Mucosa of rectum (tissue), 2 donors: ENCODE measurements around the gene RASA3.
"Not testable (repeated sequence)": the region's sequence is repeated elsewhere in the genome, so short reads cannot be mapped to it uniquely, and the experiment has no call there.

Experiments
- H3K27ac ChIP-seq, 2 donors: one replicate each; pipeline ENCODE4 v1.7.0; 2013; ENCODE audit warnings: inconsistent platforms in 2 of 2, low read depth in 2 of 2, low read length in 2 of 2
- H3K27me3 ChIP-seq, 2 donors: one replicate each; pipeline ENCODE4 v1.7.0; 2013; ENCODE audit warnings: low read length in 2 of 2; ENCODE audit not compliant: control insufficient read depth in 2 of 2, insufficient read depth in 2 of 2
- H3K36me3 ChIP-seq, 2 donors: one replicate each; pipeline ENCODE4 v1.7.0; 2013; ENCODE audit warnings: low read length in 2 of 2; ENCODE audit not compliant: control insufficient read depth in 2 of 2, insufficient read depth in 2 of 2
- H3K4me1 ChIP-seq, 2 donors: one replicate each; pipeline ENCODE4 v1.7.0; 2013; ENCODE audit warnings: low read length in 2 of 2, mild to moderate bottlenecking in 1 of 2; ENCODE audit not compliant: control insufficient read depth in 2 of 2, insufficient read depth in 2 of 2
- H3K4me3 ChIP-seq, 2 donors: one replicate each; pipeline ENCODE4 v1.7.0; 2013; ENCODE audit warnings: low read length in 2 of 2
- H3K9ac ChIP-seq, 2 donors: one replicate each; pipeline ENCODE4 v1.7.0; 2013; ENCODE audit warnings: low read length in 2 of 2, low read depth in 1 of 2, mild to moderate bottlenecking in 1 of 2
- H3K9me3 ChIP-seq, 2 donors: one replicate each; pipeline ENCODE4 v1.7.0; 2013; ENCODE audit warnings: low read length in 2 of 2; ENCODE audit not compliant: control insufficient read depth in 2 of 2
- donor health status: healthy.
- donor health status: Normal muscosa, but diverticular disease.

RASA3 gene

GRCh38 chr13:113996081-113996911 lies 136.1 kb downstream of the RASA3 start:
- no peak overlapping the region for H3K27ac ChIP-seq
- peaks cover 0 to 5% of the 10 kb centered on the region in 2 donors for H3K4me1 ChIP-seq
- peaks cover 7 to 20% of the 10 kb centered on the region in 2 donors for H3K36me3 ChIP-seq
- no peaks in the 10 kb centered on the region for H3K27me3 ChIP-seq
- no peak overlapping the region for H3K4me3 ChIP-seq
- no peak overlapping the region for H3K9ac ChIP-seq
- H3K9me3 ChIP-seq, result no peaks in the 10 kb centered on the region

DNA sequence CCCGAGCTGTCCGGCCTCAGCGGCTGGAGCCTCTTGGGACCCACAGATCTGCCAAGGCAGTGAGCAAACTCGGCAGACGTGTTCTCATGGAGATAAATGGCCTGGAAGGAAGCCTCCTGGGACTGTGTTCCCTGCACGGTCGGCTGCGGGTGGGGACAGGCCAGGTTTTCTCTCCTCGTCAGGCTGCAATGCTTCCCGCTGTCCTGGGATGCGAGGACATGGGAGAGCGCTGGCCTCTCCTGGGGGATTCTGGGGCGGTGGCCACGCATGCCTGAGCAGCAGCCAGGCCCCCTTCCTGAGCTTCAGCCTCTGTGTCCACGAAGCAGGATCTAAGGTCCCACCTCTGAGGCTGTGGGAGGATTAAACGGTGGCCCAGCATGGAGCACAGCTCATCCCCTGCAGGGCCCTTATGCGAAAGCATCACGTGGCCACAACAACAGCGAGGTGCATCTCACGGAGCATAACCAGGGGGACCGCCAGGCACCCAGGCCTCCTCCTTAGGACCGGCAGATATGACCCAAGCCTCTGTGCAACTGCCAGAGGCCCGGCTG lies 137.3 kb downstream of the RASA3 start:
- Histone ChIP-seq H3K4me3 (no peak overlapping the region), H3K4me1 (peaks cover 0 to 5% of the 10 kb centered on the region in 2 donors), H3K9me3 (no peaks in the 10 kb centered on the region), H3K36me3 (peaks cover 16 to 28% of the 10 kb centered on the region in 2 donors), H3K27me3 (no peaks in the 10 kb centered on the region), H3K9ac (no peak overlapping the region), H3K27ac (no peak overlapping the region)

DNA sequence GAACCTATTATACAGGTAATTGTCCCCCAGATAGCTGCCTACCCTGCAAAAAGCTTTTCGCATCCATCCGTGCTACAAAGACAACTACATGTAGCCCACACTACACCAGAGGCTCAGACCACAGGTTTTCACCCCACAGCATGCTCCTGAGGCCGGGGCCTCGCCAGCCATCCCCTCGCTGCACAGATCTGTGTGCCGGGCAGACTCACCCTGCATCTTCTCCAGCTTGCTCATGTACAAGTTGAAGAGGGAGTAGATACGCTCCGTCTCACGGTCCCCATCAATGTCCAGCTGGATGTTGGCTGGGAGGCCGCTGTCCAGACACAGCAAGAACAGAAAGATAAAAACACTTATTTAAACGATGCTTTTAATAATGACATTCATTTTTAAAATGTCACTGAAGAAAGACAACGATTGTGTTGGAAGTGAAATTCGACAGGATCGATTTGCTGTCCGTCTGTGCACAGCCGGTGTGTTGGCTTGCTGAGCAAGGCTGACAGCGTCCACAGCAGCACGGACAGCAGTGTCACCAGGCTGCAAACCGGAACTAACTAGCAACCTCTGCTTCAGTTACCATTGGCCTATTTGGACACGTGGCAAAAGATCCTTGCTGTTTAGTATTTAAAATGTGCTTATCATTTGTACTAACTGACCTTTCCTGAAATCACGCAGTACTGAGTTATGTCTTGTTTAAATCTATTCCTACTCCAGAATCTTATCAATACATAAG lies 140.0 kb downstream of the RASA3 start:
- no peak overlapping the region for H3K4me3 ChIP-seq
- no peaks in the 10 kb centered on the region for H3K9me3 ChIP-seq
- H3K27ac ChIP-seq, result no peak overlapping the region
- no peaks in the 10 kb centered on the region for H3K27me3 ChIP-seq
- no peaks in the 10 kb centered on the region for H3K4me1 ChIP-seq
- H3K36me3 ChIP-seq, result peaks cover 19 to 33% of the 10 kb centered on the region in 2 donors
- H3K9ac ChIP-seq, result no peak overlapping the region

DNA sequence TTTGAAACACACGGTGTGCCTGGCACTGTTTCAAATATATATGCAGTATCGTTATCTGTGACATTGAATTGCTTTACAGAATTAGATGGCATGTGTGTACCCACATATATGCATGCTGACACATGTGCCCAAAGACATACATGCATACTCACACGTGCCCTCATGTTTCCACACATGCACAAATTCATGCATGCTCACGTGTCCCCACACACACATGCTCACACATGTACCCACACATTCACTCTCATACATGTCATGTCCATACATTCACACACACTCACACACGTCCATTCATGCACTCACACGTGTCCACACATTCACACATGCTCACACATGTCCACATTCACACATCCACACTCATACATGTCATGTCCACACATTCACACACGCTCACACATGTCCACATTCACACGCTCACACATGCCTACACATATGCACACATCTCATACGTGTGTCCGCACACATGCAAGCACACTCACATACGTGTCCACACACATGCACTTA lies 140.7 kb downstream of the RASA3 start:
- peaks cover 19 to 33% of the 10 kb centered on the region in 2 donors for H3K36me3 ChIP-seq
- H3K9me3 ChIP-seq, result no peaks in the 10 kb centered on the region
- no peaks in the 10 kb centered on the region for H3K27me3 ChIP-seq
- no peak overlapping the region for H3K27ac ChIP-seq
- H3K9ac ChIP-seq, result no peak overlapping the region
- no peak overlapping the region for H3K4me3 ChIP-seq
- H3K4me1 ChIP-seq, result no peaks in the 10 kb centered on the region

DNA sequence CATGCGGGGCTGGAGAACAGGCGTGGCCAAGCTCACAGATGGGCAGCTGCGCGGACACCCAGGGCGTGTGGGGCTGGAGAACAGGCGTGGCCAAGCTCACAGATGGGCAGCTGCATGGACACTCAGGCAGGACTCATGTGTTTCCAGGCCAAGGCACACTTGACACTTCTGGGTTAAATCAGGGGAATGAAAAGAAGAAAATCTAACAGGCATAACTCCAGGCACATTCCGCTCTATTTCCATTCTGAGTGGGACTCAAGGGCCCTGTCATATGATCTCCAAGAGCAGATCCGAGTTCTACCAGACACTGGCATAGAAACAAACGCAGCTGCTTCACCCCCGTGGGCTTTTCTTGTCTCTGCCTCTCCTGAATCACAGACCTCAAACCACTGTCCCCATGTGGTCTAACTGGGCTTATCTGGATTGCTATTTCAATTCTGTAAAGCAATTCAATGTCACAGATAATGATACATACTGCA lies 141.2 kb downstream of the RASA3 start:
- H3K9ac ChIP-seq, result no peak overlapping the region
- H3K36me3 ChIP-seq, result peaks cover 19 to 28% of the 10 kb centered on the region in 2 donors

DNA sequence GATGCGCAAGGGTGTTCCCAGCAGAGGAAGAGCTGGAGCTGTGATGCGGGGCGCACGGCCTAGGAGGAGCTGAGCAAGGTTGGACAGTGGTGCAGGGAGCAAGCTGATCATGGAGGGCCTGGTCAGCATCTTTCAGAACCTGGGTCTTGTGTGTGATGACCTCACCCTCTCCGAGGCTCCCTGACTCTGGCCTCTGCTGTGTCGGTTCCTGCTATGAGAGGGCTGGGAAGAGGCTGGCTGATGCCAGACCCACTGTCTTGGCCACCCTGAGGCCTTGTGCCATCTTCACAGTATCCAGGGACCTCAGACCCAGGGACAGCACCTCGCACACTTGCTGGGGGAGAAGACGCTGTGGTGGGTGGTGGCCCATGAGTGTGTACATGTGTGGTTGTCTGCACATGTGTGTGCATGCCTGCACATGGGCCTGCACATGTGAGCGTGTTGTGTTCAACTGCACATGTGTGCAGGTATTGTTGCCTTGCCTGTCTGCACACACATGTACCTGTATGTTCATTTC lies 142.0 kb downstream of the RASA3 start:
- Histone ChIP-seq H3K27ac (no peak overlapping the region), H3K4me1 (no peaks in the 10 kb centered on the region), H3K4me3 (no peak overlapping the region), H3K9me3 (no peaks in the 10 kb centered on the region), H3K9ac (no peak overlapping the region), H3K27me3 (no peaks in the 10 kb centered on the region), H3K36me3 (peaks cover 19 to 28% of the 10 kb centered on the region in 2 donors)

More for the DNA sequence above, 141.2 kb downstream of the RASA3 start:
- Histone ChIP-seq H3K9me3 (no peaks in the 10 kb centered on the region), H3K4me1 (no peaks in the 10 kb centered on the region), H3K27me3 (no peaks in the 10 kb centered on the region), H3K27ac (no peak overlapping the region), H3K4me3 (no peak overlapping the region)

DNA sequence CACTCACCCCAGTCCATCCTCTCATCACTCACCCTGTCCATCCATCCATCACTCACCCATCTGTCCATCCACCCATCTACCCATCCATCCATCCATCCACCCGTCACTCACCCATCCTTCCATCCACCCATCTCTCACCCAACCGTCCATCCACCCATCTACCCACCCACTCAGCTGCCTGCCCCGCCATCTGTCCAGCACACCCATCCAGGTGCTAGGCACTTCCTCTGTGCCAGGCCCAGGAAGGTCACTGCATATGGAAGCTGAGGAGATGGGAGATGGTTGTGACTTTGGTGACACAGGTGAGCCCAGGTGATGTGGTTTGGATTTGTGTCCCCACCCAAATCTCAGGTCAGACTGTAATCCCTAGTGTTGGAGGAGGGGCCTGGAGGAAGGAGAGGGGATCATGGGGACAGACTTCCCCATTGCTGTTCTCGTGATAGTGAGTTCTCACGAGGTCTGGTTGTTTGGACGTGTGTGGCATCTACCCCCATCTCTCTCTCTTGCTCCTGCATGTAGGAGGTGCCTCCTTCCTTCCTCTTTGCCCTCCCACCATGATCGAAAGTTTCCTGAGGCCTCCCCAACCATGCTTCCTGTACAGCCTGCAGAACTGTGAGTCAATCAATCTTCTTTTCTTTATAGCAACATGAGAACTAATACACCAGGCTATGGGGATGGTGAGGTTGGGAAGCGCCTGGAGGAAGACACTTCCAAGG lies 142.7 kb downstream of the RASA3 start:
- H3K9me3 ChIP-seq, result no peaks in the 10 kb centered on the region
- no peak overlapping the region for H3K4me3 ChIP-seq
- no peak overlapping the region for H3K27ac ChIP-seq
- H3K4me1 ChIP-seq, result no peaks in the 10 kb centered on the region
- no peak overlapping the region for H3K9ac ChIP-seq
- peaks cover 19 to 28% of the 10 kb centered on the region in 2 donors for H3K36me3 ChIP-seq
- H3K27me3 ChIP-seq, result no peaks in the 10 kb centered on the region

- H3K9ac ChIP-seq, H3K9me3 ChIP-seq, H3K27me3 ChIP-seq: not testable (repeated sequence)
These were observed 143.6 kb downstream of the RASA3 start for GRCh38 chr13:113988859-113989258.

GRCh38 chr13:113982296-113982661 lies 150.1 kb downstream of the RASA3 start:
- H3K9ac ChIP-seq, result no peak overlapping the region
- H3K36me3 ChIP-seq, result peaks cover 18 to 30% of the 10 kb centered on the region in 2 donors
- no peaks in the 10 kb centered on the region for H3K27me3 ChIP-seq
- H3K27ac ChIP-seq, result no peak overlapping the region
- no peaks in the 10 kb centered on the region for H3K9me3 ChIP-seq
- H3K4me1 ChIP-seq, result peaks cover 7 to 14% of the 10 kb centered on the region in 2 donors
- H3K4me3 ChIP-seq, result no peak overlapping the region

More at GRCh38 chr13:113988859-113989258, 143.6 kb downstream of the RASA3 start:
- not testable (repeated sequence) for H3K4me1 ChIP-seq, H3K27ac ChIP-seq, H3K4me3 ChIP-seq
- H3K36me3 ChIP-seq, result peaks cover 19 to 28% of the 10 kb centered on the region in 2 donors
